Endothelial cell of umbilical vein (primary cell): ENCODE measurements around the gene GPR107. TPM values are rescaled to one million over a fixed set of nuclear protein-coding genes. Genes with fewer than 3 reads are reported as not detected.

Experiments used
- BruUV-seq: library from RNA; stranded (reverse); fragments of 400-500 nt; replicated peaks from 2 replicates; lab custom pipeline; 2021; lab: Mats Ljungman, UMichigan
- CTCF ChIA-PET: fragments of 300-600, 350-600 bp; sonication (Branson Sonifier 250); formaldehyde crosslinking; loops from one replicate; lab custom pipeline; 2021; ENCODE audit warnings: antibody characterized with exemption, inconsistent platforms; lab: Charles Lee
- POLR2A ChIA-PET: fragments of 300-600, 350-600 bp; sonication (Branson Sonifier 250); formaldehyde crosslinking; loops from one replicate; lab custom pipeline; 2021; ENCODE audit warnings: antibody characterized with exemption, inconsistent platforms; lab: Charles Lee
- DNase-seq: peaks from one replicate; pipeline ENCODE4 v3.0.0-alpha.2; 2011; ENCODE audit warnings: low read depth, low spot score
- FAIRE-seq: peaks from 2 replicates; lab custom pipeline; 2011; peaks lifted over from hg19 to GRCh38; lab: Jason Lieb, UNC
- H2AFZ ChIP-seq: 2 replicates; pipeline ENCODE4 v1.6.0; 2012; ENCODE audit warnings: low read depth, low read length, control low read depth, inconsistent platforms
- H3K27ac ChIP-seq: 2 replicates; pipeline ENCODE4 v1.5.1; 2011; ENCODE audit warnings: low read depth, mild to moderate bottlenecking, control low read depth, low read length, moderate library complexity; ENCODE audit not compliant: insufficient read depth
- H3K27me3 ChIP-seq, 2 experiments: 2 replicates each; pipeline versions ENCODE4 v1.6.0 to v1.6.1; 2011; ENCODE audit warnings: low read length in 2 of 2, mixed read lengths in 1 of 2; ENCODE audit not compliant: control insufficient read depth in 2 of 2, insufficient read depth in 2 of 2
- H3K36me3 ChIP-seq, 2 experiments: 2 replicates in 1 of 2; 3 replicates in 1 of 2; pipeline ENCODE4 v1.5.1; 2011; ENCODE audit warnings: low read length in 2 of 2, mild to moderate bottlenecking in 1 of 2, moderate library complexity in 1 of 2; ENCODE audit not compliant: control insufficient read depth in 2 of 2, insufficient read depth in 2 of 2; ENCODE audit errors: extremely low read depth in 1 of 2
- H3K4me1 ChIP-seq: 3 replicates; pipeline ENCODE4 v1.5.1; 2011; ENCODE audit warnings: mild to moderate bottlenecking, low read length; ENCODE audit not compliant: control insufficient read depth, insufficient read depth; ENCODE audit errors: extremely low read depth
- H3K4me2 ChIP-seq: 2 replicates; pipeline ENCODE4 v1.6.1; 2011; ENCODE audit warnings: low read length, control low read depth, mixed read lengths; ENCODE audit not compliant: insufficient read depth
- H3K4me3 ChIP-seq, 3 experiments: fragments of 200-600 bp in 1 of 3; sonication (generic), shearing (Covaris generic) in 1 of 3; replicated peaks in 1 of 3; 2 replicates each; pipeline ENCODE4 v1.5.1; 2011 to 2016; ENCODE audit warnings: control low read depth in 3 of 3, low read length in 3 of 3, mild to moderate bottlenecking in 2 of 3, inconsistent platforms in 1 of 3, low read depth in 1 of 3, moderate library complexity in 1 of 3; ENCODE audit not compliant: insufficient read depth in 1 of 3
- H3K79me2 ChIP-seq: 2 replicates; pipeline ENCODE4 v1.6.0; 2012; ENCODE audit warnings: low read length, inconsistent platforms; ENCODE audit not compliant: control insufficient read depth, insufficient read depth
- H3K9ac ChIP-seq: replicated peaks from 2 replicates; pipeline ENCODE3; 2011; ENCODE audit warnings: low read length, control low read depth; ENCODE audit not compliant: insufficient read depth; ENCODE audit errors: extremely low read depth
- H3K9me1 ChIP-seq: replicated peaks from 3 replicates; pipeline ENCODE4 v1.6.0; 2011; ENCODE audit warnings: mild to moderate bottlenecking, low read length; ENCODE audit not compliant: control insufficient read depth, insufficient read depth; ENCODE audit errors: extremely low read depth
- H3K9me3 ChIP-seq: replicated peaks from 2 replicates; pipeline ENCODE4 v1.5.1; 2012; ENCODE audit warnings: low read length, inconsistent platforms; ENCODE audit not compliant: control insufficient read depth, insufficient read depth
- H4K20me1 ChIP-seq: replicated peaks from 2 replicates; pipeline ENCODE3; 2011; ENCODE audit warnings: mild to moderate bottlenecking, low read length; ENCODE audit not compliant: control insufficient read depth, insufficient read depth; ENCODE audit errors: extremely low read depth
- EZH2 ChIP-seq: IDR thresholded peaks from 2 replicates; pipeline ENCODE4 v1.6.1; 2012; ENCODE audit warnings: borderline replicate concordance, low read depth, mild to moderate bottlenecking, moderate library complexity, low read length, inconsistent platforms; ENCODE audit not compliant: severe bottlenecking
- FOS ChIP-seq: IDR thresholded peaks from 2 replicates; pipeline ENCODE4 v1.6.1; 2011; ENCODE audit warnings: mild to moderate bottlenecking, low read length, moderate library complexity, borderline replicate concordance; ENCODE audit not compliant: insufficient read depth
- GATA2 ChIP-seq: IDR thresholded peaks from 2 replicates; pipeline ENCODE4 v1.7.0; 2011; ENCODE audit warnings: low read depth, mild to moderate bottlenecking, moderate library complexity, mixed read lengths, low read length; ENCODE audit not compliant: insufficient read length, insufficient read depth
- JUN ChIP-seq: IDR thresholded peaks from 2 replicates; pipeline ENCODE4 v1.6.1; 2011; ENCODE audit warnings: borderline replicate concordance, low read depth; ENCODE audit not compliant: insufficient read length, insufficient read depth
- MYC ChIP-seq: IDR thresholded peaks from one replicate; pipeline ENCODE4 v1.6.1; 2011; ENCODE audit warnings: mild to moderate bottlenecking, low read depth, low read length
- POLR2A ChIP-seq: IDR thresholded peaks from 2 replicates; pipeline ENCODE4 v1.6.1; 2012; ENCODE audit warnings: low read depth, mild to moderate bottlenecking, control low read depth, low read length
- POLR2AphosphoS5 ChIP-seq: IDR thresholded peaks from 2 replicates; pipeline ENCODE4 v1.6.1; 2012; ENCODE audit warnings: low read depth, mild to moderate bottlenecking, control low read depth, low read length, moderate library complexity; ENCODE audit not compliant: insufficient read depth
- dilution Hi-C: fragments of 300-500 bp; cut with MboI; formaldehyde crosslinking; loops from one replicate; pipeline ENCODE4 v1.15.0; 2019; ENCODE audit warnings: low sequenced_read_pairs; ENCODE audit not compliant: extremely low pct_ligation_motif_present
- intact Hi-C: fragments of 100-400 bp; cut with micrococcal nuclease; formaldehyde crosslinking; loops from one replicate; pipeline ENCODE4 v1.10.0; 2022
- polyA plus RNA-seq, 4 experiments: library from polyadenylated mRNA; depleted of rRNA in 3 of 4; stranded (reverse) in 3 of 4; unstranded in 1 of 4; fragments of >200 nt; gene quantifications; 2 replicates each; pipeline versions ENCODE4 v1.2.1 to v1.2.3, GENCODE V29; 2011 to 2012; ENCODE audit warnings: missing spikeins in 1 of 4
- total RNA-seq: library from RNA; stranded (reverse); gene quantifications from 2 replicates; pipeline ENCODE4 v1.2.3, GENCODE V29; 2021
- TF ChIP-seq, protein P1 (sequence below): IDR thresholded peaks from 2 replicates; pipeline ENCODE4 v1.6.1; 2011; ENCODE audit not compliant: insufficient read depth, insufficient read length
- TF ChIP-seq, protein P2 (sequence below), 2 donors: IDR thresholded peaks; 1 replicate in 1 of 2; 2 replicates in 1 of 2; pipeline ENCODE4 v1.5.1; 2011; ENCODE audit warnings: low read length in 2 of 2, mild to moderate bottlenecking in 2 of 2, moderate library complexity in 2 of 2, control low read depth in 1 of 2, inconsistent platforms in 1 of 2, low read depth in 1 of 2; ENCODE audit not compliant: insufficient read depth in 1 of 2; ENCODE audit errors: extremely low read depth in 1 of 2

Gene GPR107
- total and polyA plus RNA-seq, 2 donors (not counting 3 experiments of a cell fraction or from before 2014, with no cell fraction given): 27.2 to 38.9 TPM

GRCh38 chr9:130140706-130141105 is 87.0 kb downstream of the GPR107 start:
- BruUV-seq: no TSS peak
- ChIA-PET CTCF (no interaction called here), POLR2A (no interaction called here)
- no peaks in the 10 kb centered on the region for H4K20me1 ChIP-seq
- H3K9ac ChIP-seq: no peak overlapping the region
- no peaks in the 10 kb centered on the region for H3K36me3 ChIP-seq
- DNase-seq (no peak), FAIRE-seq (no peak)
- H3K4me1 ChIP-seq: peaks cover 18% of the 10 kb centered on the region
- no peak overlapping the region for H2AFZ ChIP-seq
- H3K9me1 ChIP-seq: no peaks in the 10 kb centered on the region
- dilution Hi-C loops: no loop called here
- no peak overlapping the region for H3K4me3 ChIP-seq
- intact Hi-C loops: no loop called here
- H3K4me2 ChIP-seq: no peak overlapping the region
- H3K79me2 ChIP-seq: no peaks in the 10 kb centered on the region
- TF ChIP-seq, protein P1, sequence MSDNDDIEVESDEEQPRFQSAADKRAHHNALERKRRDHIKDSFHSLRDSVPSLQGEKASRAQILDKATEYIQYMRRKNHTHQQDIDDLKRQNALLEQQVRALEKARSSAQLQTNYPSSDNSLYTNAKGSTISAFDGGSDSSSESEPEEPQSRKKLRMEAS: no peak
- TF ChIP-seq GATA2: no peak
- TF ChIP-seq, protein P2, sequence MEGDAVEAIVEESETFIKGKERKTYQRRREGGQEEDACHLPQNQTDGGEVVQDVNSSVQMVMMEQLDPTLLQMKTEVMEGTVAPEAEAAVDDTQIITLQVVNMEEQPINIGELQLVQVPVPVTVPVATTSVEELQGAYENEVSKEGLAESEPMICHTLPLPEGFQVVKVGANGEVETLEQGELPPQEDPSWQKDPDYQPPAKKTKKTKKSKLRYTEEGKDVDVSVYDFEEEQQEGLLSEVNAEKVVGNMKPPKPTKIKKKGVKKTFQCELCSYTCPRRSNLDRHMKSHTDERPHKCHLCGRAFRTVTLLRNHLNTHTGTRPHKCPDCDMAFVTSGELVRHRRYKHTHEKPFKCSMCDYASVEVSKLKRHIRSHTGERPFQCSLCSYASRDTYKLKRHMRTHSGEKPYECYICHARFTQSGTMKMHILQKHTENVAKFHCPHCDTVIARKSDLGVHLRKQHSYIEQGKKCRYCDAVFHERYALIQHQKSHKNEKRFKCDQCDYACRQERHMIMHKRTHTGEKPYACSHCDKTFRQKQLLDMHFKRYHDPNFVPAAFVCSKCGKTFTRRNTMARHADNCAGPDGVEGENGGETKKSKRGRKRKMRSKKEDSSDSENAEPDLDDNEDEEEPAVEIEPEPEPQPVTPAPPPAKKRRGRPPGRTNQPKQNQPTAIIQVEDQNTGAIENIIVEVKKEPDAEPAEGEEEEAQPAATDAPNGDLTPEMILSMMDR (IDR thresholded peaks at IDR 0.05; ENCODE audit: extremely low read depth in 1 of 2, insufficient read depth in 1 of 2, low read depth in 1 of 2, low read length in 2 of 2): no peak
- no peak for TF ChIP-seq POLR2A
- no peak for TF ChIP-seq POLR2AphosphoS5
- TF ChIP-seq JUN: no peak
- TF ChIP-seq EZH2: no peak
- TF ChIP-seq MYC: no peak
- TF ChIP-seq FOS: no peak
- no peak overlapping the region for H3K27ac ChIP-seq
- H3K27me3 ChIP-seq: peaks cover 3 to 5% of the 10 kb centered on the region in 2 experiments
- no peaks in the 10 kb centered on the region for H3K9me3 ChIP-seq
